ENCODE measurements around the gene MOB1A. TPM values are rescaled to one million over a fixed set of nuclear protein-coding genes. Genes with fewer than 3 reads are reported as not detected.

Gene MOB1A
- total RNA-seq, 1 donor from 2014 or later, result 81.0 TPM

- no peak for TF ChIP-seq CTCF (IDR thresholded peaks at IDR 0.05)
- H3K27ac Mint-ChIP-seq (ENCODE audit: unreplicated experiment), result peak overlapping the region; percentile 34
- no peak for DNase-seq (ENCODE audit: low spot score)
- H3K36me3 Mint-ChIP-seq (ENCODE audit: low read depth), result peaks cover 28% of the 10 kb centered on the region
- no peaks in the 10 kb centered on the region for H3K9me3 Mint-ChIP-seq (ENCODE audit: low read depth)
- H3K27me3 Mint-ChIP-seq (ENCODE audit: low read depth), result no peaks in the 10 kb centered on the region
- no peak overlapping the region for H3K4me3 Mint-ChIP-seq (ENCODE audit: unreplicated experiment)
- H3K4me1 Mint-ChIP-seq (ENCODE audit: low read depth), result peaks cover 93% of the 10 kb centered on the region
Observed at GRCh38 chr2:74205113-74205512, 26.4 kb upstream of the MOB1A start.

GRCh38 chr2:74204436-74204835 lies 25.8 kb upstream of the MOB1A start:
- H3K36me3 Mint-ChIP-seq (ENCODE audit: low read depth), result peaks cover 26% of the 10 kb centered on the region
- H3K27me3 Mint-ChIP-seq (ENCODE audit: low read depth), result no peaks in the 10 kb centered on the region
- H3K27ac Mint-ChIP-seq (ENCODE audit: unreplicated experiment), result peak overlapping the region; percentile 20
- H3K9me3 Mint-ChIP-seq (ENCODE audit: low read depth), result no peaks in the 10 kb centered on the region
- no peak for DNase-seq (ENCODE audit: low spot score)
- peaks cover 90% of the 10 kb centered on the region for H3K4me1 Mint-ChIP-seq (ENCODE audit: low read depth)
- no peak for TF ChIP-seq CTCF (IDR thresholded peaks at IDR 0.05)
- no peak overlapping the region for H3K4me3 Mint-ChIP-seq (ENCODE audit: unreplicated experiment)

GRCh38 chr2:74201596-74201995 lies 22.9 kb upstream of the MOB1A start:
- DNase-seq (ENCODE audit: low spot score), result no peak
- Mint-ChIP-seq H3K4me3 (ENCODE audit: unreplicated experiment) (peak overlapping the region; percentile 91), H3K9me3 (ENCODE audit: low read depth) (no peaks in the 10 kb centered on the region), H3K27me3 (ENCODE audit: low read depth) (no peaks in the 10 kb centered on the region), H3K36me3 (ENCODE audit: low read depth) (peaks cover 17% of the 10 kb centered on the region), H3K27ac (ENCODE audit: unreplicated experiment) (peak overlapping the region; percentile 100), H3K4me1 (ENCODE audit: low read depth) (peaks cover 74% of the 10 kb centered on the region)
- no peak for TF ChIP-seq CTCF (IDR thresholded peaks at IDR 0.05)

- Mint-ChIP-seq H3K4me3 (ENCODE audit: unreplicated experiment) (peak overlapping the region; percentile 91), H3K27me3 (ENCODE audit: low read depth) (no peaks in the 10 kb centered on the region), H3K4me1 (ENCODE audit: low read depth) (peaks cover 70% of the 10 kb centered on the region), H3K27ac (ENCODE audit: unreplicated experiment) (peak overlapping the region; percentile 100), H3K9me3 (ENCODE audit: low read depth) (no peaks in the 10 kb centered on the region), H3K36me3 (ENCODE audit: low read depth) (peaks cover 15% of the 10 kb centered on the region)
- no peak for DNase-seq (ENCODE audit: low spot score)
- TF ChIP-seq CTCF (IDR thresholded peaks at IDR 0.05), result no peak
Observed at GRCh38 chr2:74201196-74201595, 22.5 kb upstream of the MOB1A start.

GRCh38 chr2:74199871-74200305 lies 21.2 kb upstream of the MOB1A start:
- no peak for DNase-seq (ENCODE audit: low spot score)

More at GRCh38 chr2:74199871-74200305, 21.2 kb upstream of the MOB1A start:
- no peaks in the 10 kb centered on the region for H3K27me3 Mint-ChIP-seq (ENCODE audit: low read depth)
- peak overlapping the region; percentile 91 for H3K4me3 Mint-ChIP-seq (ENCODE audit: unreplicated experiment)
- H3K36me3 Mint-ChIP-seq (ENCODE audit: low read depth), result peaks cover 15% of the 10 kb centered on the region
- H3K9me3 Mint-ChIP-seq (ENCODE audit: low read depth), result no peaks in the 10 kb centered on the region
- H3K27ac Mint-ChIP-seq (ENCODE audit: unreplicated experiment), result peak overlapping the region; percentile 100
- TF ChIP-seq CTCF (IDR thresholded peaks at IDR 0.05), result no peak
- peaks cover 57% of the 10 kb centered on the region for H3K4me1 Mint-ChIP-seq (ENCODE audit: low read depth)
